ENCODE data around the gene MAPK8.

The MAPK8 gene

DNA sequence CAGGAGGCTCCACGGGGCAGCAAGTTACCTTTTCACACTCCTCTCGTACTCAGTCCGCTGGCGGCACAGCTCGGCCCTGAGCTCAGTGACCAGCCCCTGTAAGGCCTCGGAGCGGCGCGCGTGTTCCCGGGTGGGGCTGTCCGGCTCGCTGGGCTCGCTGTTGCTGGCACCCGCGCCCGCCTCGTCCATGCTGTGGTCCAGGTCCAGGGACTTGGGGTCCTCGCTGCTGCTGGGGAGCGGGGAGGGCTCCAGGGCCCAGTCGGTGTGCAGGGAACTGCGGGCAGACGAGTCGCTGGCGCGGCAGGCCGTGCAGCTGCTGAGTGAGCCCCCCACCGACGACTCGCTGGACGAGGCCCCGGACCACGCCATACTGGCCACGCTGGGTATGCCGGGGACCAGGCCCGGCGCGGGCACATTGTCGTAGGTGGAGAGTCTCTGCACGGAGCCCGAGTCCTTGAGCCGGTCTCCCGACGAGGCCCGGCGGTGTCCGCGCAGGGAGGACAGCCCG is 143.8 kb downstream of the MAPK8 start:
- no peak for DNase-seq (ENCODE audit: low read depth in 2 of 2)

DNA sequence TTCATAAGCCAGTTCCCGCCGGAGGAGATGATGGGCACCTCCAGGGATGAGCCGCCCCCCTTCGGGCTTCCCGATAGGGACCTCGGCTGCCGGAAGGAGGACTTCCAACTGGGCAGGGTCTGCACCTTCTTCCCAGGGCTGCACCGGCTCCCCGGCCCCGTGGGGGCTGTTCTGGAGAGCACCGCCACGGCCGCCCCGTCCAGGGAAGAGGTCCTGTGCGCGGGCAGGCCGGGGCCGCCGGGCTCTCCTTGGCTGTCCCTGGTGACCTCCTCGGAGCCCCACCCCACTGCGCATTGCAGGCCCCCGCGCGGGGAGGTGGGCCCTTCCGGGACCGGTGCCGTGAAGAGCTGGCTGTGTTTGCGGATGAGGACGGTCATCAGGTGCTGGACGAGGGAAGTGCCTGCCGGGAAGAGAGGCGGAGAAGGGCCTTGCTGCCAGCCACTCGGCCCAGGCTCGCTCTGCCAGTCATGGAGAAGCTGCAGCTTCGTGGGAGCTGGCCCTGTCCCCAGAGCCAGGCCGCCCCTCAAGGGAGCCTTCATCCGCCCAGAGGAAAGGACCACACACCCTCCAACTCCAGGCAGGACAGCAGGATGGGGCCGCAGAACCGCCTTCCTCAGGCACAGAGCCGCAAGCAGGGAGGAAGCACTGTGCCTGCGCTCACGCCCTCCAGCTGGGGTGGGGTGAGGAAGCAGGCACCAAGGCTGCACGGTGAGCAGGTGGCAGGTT is 144.4 kb downstream of the MAPK8 start:
- no peak for DNase-seq (ENCODE audit: low read depth in 2 of 2)

DNA sequence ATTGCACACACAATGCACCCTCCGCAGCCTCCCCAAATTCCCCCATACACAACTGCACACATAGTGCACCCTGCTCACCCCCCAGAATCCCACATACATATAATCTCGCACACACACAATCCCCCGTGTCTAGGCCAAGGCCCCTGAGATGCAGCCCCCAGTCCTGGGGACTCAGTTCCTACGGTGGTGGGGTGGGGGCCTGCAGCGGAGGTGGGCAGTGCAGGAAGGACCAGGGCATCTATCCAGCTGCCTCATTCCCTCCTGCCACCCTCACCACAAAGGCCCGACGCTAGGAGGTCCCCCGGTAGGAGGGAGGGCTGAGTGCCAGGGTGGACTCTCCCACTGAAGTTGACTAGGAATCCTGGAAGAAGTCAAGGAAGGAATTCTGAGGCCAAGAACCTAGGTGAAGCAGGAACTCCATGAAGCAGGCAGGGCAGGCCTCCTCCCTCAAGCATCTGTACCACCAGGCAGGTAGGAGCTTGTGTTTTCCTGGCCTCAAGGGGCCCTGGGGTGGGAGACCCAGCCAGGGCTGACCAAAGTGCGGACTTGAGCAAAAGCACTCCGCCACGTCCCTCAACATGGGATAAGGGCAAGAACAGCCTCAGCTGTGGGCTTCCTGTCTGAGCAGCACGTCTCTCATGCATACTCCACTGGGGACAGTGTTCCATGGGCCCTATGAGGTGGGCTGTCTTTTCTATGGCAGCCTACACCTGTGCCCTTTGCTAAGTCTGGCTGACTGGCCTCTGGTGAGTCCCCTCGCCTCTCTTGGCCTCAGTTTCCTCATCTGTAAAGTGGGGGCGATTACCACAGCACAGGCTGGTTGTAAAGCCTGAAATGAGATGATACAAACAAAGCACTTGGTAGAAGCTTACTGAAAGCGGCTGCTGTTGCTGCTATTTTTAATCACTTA is 145.7 kb downstream of the MAPK8 start:
- no peak for DNase-seq (ENCODE audit: low read depth in 2 of 2)

DNA sequence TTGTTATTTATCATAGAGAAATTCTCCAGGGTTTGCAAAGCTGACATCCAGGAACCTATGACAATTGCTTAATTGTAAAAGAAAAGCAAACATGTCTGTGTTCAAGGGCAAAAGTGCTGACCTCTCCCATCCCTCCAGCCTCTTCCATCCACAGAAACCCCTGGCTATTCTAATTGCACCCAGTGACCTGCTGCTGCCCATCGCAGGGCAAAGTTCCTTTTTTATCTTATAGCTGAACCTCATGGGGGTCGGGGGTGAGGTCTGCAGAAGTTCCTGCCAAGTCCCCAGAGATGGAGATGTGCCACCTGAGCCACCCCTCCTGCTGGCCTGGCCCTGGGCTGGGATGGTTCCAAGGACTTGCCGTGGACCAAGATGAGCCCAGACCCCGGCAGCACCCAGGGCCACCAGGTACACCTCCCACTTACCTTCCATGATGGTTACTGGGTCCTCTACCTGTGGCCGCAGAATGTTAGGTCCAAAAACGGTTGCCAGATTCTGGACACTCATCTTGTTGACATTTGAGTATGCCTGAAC is 146.5 kb downstream of the MAPK8 start:
- no peak for DNase-seq (ENCODE audit: low read depth in 2 of 2)

DNA sequence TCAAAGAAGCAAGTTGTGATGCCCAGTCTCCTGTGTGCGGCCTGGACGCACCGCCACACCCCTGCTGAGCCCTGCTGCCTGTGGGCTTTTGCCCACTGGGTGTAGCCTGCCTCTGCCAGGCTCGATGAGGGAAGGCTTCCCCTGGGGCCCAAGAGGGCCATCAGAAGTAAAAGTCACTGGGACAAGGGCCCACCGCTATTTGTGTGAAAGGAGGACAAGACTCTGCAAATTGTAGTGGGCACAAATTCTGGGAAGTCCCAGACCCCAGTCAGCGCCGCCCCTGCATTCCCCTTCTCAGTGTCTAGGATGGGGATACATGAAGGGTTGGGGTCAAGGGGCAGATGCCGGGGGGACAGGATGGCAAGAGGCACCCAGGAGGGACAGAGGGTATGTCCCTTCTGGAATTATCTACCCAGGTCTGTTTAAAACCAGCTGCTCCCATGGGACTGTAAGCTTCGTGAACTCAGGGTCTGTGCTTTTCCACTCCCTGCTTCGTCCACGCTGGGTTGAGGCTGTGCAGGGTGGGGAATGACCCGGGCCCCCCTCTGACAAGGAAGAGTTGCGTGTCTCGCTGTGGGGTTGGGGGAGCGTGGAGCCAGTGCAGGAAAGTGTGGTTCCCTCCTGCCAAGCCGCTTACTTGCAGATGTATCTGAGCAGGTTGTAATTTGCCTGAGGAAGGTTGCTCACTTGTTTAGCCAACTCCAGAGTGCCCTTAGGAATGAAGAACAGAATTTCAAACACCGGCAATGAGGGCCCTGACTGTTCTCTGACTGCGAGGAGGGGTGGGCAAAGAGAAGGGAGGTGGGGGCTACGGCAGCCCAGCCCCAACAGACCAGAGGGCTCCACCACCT is 147.2 kb downstream of the MAPK8 start:
- no peak for DNase-seq (ENCODE audit: low read depth in 2 of 2)

DNA sequence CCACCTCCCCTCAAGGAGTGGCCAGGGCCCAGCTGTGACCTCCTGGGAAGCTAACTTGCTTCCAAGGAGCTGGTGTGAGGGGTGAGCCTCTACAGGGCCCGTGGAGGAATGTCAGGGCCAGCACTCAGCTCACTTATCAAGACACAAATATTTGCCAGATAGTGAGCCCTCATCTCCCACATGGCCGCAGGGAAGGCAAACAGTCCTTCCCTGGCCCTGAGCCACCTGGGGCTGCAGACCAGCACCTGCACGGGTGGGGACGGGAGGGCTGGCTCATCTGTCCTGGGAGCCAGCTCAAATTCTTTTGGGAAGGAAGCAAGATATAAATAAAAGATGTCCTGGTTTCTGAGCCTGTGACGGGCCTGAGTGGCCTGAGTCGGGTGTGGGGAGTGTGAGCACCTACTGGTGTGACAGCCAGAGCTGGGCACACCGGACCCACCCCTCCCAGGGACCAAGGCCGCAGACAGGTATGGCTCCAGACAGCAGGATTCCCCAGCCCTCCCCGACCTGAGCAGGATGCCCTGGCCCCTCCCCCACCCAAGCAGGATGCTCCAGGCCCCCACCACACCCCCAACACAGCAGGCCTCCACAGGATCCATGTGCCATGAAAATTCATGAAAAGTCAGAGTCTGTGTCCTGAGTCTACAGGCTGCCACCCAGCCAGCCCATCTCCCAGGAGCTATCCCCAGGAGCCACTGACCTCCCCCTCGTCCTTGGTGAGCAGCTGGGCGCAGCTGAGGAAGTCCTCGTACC is 148.0 kb downstream of the MAPK8 start:
- no peak for DNase-seq (ENCODE audit: low read depth in 2 of 2)

DNA sequence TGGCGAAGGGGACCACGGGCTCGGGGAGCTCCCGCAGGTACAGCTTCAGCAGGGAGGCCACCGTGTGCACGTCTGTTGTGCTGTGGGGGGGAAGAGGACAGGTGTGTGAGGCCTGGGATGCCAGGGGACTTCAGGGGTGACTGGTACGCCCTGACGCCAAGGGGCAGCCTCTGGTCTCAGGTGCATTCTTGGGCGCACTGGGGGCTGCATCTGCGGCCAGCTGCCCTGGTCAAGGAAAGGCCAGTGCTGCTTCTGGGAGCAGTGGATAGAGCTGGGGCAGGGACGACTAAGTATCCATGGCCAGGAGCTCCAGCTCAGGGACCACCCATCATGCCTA is 148.5 kb downstream of the MAPK8 start:
- DNase-seq (ENCODE audit: low read depth in 2 of 2), result no peak

DNA sequence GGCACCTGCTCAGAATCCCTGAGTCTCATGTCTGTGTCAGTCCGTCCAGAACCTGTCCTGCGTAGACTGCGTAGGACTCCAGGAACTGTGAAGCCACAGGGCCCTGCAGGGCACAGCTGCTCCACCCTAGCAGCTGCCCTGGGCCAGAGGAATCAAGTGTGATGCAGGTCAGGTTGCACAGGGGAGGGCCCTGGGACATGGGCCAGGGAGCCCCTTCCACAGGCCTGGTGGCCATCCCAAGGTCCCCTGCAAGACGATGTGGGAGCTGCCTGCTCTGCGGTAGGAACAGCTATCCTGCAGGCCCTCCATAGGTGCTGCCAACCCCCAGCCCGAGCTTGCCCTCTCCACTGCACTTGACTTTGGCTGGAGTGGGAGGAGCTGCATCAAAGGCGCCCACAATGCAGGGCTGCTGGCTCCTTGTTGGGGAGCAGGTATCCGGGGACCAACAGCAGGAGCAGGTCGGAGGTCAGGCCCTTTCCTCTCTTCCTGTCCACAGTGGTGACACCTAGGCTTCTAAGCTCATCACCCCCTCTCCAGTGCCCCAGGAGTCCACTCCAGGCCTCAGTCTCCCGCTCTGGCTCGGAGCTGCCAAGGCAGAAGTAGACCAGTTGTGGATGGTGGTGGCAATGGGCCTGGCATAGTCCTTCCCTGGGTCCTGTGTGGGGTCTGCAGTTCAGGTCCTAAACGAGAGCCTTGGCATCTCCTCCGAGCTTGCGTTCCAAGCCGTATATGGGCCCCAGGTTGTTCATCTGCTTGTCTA is 149.1 kb downstream of the MAPK8 start:
- no peak for DNase-seq (ENCODE audit: low read depth in 2 of 2)

DNA sequence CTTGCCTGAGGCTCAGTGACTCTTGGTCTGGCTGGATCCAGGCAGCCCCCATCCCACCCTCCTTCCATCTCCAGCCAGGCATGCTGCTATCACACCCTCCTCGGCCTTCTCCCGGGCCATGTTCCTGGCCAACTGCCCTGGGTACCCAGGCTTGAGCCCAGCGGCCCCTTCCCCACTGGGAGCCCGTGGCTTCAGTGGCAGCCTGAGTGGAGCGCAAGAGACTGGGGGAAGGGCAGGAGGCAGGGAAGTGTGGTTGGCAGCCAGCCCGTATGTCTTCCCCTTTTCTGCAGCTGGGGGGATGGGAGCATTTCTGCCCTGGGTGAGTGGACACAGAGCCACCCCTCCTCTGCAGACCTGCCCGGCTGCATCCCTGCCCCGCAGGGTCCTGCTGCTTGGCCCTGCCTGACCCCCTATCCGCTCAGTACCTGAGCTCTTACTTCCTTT is 149.9 kb downstream of the MAPK8 start:
- DNase-seq (ENCODE audit: low read depth in 2 of 2), result no peak

DNA sequence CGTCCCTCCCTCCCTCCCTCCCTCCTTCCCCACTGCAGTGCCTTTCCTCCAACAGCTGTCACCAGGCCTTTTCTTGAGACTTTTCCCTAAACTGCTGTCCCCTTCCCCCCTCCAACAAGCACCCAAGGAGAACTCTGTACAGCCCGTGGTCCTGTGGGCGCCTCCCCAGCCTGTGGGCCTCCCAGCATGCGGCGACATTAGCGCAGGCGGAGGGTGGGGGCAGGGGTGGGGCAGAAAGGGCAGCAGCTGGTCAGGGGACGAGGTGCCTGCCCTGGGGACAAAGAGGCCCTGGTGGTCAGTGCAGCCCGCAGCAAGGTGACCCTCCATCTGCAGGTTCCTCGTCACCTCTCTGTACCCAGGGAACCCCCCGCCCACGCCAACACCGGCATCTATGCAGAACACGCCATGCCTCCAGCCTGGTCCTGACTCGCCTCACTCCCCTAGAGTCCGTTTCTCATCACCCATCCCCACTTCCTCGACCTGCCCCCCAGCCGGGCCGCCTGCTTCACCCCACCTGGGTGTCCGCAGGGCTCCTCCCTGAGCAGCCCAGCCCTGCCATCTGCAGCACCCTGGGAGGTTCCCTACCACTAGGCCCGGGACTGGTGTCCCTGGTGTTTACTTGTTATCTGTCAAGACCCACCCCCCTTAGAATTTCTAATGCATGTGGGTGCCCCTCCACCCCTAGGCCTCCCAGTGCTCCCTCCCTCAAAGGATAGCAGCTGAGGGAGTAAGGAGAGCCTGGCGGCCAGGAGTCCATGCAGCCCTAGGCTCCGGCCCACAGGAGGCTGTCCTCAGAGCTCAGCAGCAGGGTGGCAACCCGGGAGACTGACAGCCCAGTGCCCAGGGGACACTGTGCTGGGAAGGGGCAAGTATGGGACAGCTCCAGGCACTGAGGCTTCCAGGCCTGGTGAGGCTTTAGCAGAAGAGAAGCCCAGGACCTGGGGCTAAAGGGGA is 150.6 kb downstream of the MAPK8 start:
- DNase-seq (ENCODE audit: low read depth in 2 of 2), result no peak

DNA sequence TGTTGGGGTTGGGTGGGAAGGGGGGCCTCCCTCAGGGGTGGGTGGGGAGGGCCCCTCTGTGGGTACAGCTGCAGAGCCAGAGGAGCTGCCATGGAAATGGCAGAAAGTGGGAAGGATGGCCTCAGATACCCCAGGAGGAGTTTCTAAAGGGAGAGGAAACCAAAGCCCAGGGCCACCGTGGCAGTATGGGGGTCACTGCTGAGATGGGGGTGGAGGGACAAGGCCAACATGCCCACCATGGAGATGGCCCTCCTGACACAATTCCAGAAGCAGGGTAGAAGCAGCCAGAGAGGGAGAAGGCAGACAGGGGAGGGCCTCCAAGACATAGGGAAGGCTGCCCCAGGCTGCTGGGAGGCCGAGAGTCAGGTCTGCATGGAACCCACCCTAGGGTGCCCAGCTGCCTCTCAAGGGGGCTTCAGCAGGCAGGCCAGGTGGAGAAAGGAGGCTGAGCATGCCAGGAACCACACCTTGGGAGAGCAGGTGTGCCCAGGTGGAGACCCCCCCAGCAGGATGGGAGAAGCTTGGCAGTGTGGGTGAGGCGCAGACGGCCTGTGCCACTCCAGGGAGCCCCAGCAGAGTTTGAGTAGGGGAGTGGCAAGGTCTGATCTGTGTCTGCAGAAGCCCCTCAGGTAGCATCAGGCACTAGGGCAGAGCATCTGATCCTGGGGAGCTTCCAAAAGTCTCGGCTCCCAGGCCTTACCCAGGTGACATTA is 151.6 kb downstream of the MAPK8 start:
- DNase-seq (ENCODE audit: low read depth in 2 of 2), result no peak

DNA sequence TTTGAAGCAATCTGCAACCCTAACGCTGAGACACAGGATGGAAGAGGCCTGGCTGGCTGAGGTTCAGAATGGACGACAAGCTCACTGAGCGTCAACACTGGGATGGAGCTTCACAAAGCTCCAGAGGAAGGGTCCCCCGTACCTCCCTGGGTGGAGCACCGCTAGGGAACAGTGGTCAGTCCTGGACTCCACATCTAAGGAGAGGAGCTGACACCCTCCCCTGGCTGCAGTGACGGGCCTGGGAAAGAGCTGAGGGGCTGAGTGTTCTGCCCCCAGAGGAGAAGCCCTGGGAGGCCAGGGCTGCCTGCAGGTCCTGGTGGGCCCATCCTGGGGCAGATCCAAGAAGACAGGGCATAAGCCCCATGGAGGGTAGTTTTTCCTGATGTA is 152.2 kb downstream of the MAPK8 start:
- DNase-seq (ENCODE audit: low read depth in 2 of 2), result no peak

DNA sequence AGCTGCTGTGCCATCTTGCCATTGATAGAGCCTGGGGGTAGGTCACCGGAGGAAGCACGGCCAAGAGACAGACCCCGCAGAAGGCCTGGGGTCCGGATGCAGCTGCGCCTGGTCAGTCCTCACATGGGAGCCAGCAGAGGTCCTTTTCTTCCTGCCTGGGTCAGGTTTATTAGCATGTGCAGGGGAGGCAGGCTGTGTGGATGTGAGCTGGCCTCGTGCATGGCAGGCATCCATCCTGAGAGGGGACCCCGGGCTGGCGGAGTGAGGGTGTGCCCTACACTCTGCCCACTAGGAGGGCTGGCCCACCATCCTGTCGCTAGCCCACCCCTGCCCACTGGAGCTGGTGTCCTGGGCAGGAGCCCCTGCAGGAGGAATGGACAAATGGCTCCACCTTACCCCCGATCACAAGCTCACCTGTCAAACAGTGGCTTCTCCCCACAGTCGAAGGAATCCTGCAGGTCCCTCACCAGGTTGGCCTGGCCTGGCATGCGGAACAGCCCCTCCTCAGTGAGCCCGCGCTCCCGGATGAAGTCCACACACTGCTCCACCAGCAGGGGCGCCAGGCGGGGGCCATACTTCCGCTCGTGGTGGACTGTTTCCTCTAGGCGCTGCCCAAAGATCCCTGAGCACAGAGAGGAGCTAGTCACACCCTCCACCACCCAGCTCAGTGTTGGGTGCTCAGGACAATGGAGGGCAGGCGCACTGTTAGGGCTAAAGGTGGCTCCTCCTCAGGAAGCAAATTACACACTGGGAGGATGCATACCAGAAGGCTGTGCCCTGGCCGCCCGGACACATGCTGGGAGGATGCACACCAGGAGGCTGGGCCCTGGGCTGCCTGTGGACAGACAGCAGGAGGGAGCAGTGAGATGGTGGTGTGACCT is 153.0 kb downstream of the MAPK8 start:
- no peak for DNase-seq (ENCODE audit: low read depth in 2 of 2)

DNA sequence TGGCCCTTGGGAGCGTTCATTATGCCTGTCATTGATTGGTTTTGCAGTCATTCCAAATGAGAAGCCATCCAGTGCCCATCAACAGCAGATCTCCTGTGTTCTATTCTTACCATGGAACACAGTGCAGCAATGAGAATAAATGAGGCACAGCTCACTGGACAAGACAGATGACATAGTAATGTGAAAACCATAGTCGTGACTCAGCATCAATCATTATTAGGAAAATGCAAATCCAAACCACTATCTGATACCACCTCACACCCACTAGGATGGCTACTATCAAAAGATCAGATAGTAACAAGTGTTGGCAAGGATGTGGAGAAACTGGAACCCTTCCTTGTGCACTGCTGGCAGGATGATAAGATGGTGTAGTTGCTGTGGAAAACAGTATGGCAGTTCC is 153.7 kb downstream of the MAPK8 start:
- DNase-seq (ENCODE audit: low read depth in 2 of 2), result no peak

DNA sequence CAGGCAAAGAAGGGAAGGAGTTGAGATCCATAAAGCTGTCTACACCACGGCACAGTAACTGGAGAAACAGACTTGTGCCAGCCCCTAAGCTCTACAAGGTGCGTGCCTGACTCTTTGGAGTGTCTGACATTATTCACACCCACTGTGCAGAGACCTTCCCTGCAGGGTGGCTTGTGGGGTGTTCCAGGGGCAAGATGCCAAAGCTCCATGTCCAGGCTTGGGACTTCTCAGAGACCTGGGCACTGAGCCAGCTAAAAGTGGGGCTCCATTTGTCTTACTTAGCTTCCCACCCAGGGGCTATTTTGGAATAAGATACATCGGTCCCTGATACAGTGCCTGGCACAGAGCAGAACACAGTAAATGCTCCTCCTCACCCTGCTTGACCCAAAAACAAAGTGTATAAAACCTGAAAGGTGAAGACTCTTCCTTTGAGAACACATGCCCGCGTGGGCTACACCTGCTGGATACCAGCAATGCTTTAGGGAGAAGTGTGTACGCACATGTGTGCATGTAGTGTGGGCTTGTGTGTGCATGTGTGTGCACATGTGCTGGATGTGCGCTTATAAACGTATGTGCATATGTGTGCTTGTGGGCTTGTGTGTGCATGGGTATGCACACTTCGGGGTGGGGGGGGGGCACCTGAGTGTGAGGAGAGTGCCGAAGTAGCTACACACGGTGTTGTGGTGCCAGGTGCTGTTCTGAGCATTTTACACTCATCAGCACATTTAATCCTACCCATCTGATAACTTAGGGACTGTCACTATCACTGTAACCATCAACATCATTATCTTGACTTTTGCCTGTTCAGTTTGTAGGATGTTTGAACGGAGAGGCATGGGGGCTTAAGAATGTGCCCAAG is 155.4 kb downstream of the MAPK8 start:
- no peak for DNase-seq (ENCODE audit: low read depth in 2 of 2)

DNA sequence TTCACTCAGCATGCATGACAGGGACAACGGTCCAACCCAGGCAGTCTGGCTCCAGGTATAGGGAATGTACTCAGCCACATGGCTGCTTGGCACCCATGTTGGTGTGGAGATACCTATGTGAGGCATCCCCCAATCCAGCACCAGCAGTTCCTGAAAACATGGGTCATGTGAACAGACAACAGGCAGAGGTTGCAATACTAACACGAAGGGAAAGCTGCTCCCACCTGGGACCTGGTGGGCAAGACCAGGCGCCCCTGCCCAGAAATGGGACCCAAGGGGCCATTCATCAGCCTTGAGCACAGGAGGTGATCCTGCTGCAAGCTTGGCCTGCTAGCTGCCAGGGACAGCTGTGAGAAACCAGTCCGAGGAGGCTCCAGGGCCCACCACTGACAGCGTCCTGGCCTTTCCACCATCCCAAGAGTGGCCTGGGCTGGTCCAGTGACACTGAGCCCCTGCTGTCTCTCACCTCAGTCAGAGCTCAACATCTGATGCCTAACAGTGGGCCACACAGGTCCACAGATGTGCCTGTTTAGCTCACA is 156.1 kb downstream of the MAPK8 start:
- no peak for DNase-seq (ENCODE audit: low read depth in 2 of 2)

Measured in fibroblast of skin of left quadriceps (primary cell).